Measurements from ENCODE around the gene PDZD4.
"Not testable (repeated sequence)": the region's sequence is repeated elsewhere in the genome, so short reads cannot be mapped to it uniquely, and the experiment has no call there.

PDZD4 gene

DNA sequence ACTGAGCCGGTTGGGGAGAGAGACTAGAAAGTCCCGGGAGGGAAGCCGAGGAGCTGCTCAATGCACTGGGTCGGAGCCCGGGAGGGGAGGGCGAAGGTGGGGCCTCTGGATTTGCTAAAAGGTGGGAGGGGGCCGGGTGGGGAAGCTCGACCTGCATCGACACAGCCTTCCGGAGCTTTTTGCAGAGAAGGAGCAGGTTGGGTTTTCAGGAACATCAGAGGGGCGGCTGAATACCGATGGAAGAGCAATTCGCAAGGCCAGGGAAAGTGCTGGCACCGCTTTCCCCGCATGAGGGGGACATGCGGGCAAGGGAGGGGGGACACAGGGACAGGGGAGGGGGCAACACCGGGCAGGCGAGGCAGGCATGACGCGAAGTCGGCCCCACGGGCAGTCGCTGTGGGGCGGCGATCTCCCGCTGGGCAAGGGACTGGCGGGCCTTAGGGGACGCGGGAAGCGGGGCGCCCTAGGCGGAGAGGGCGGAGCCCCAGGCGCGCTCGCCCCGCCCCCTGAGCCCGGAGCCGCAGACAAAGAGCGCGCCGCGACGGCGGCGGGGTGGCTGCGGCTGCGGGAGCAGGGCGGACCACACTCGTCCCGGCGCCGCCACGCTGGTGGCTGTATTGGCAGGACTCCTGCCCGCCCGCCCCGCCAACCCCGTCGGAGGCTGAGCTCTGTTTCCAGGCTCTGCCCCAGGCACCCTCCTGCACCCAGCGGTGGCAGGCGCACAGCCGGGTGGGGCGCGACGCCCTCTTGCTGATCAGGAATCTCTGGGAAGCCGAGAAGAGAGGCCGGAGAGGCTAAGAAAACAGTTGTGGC, 11.6 kb downstream of the PDZD4 start:
- DNase-seq (ENCODE audit: low read depth), result no peak

GRCh38 chrX:153818064-153818463, 12.3 kb downstream of the PDZD4 start:
- not testable (repeated sequence) for H3K4me3 ChIP-seq (ENCODE audit: low read length); DNase-seq (ENCODE audit: low read depth)

More for the DNA sequence above, 11.6 kb downstream of the PDZD4 start:
- TF ChIP-seq, protein P1, sequence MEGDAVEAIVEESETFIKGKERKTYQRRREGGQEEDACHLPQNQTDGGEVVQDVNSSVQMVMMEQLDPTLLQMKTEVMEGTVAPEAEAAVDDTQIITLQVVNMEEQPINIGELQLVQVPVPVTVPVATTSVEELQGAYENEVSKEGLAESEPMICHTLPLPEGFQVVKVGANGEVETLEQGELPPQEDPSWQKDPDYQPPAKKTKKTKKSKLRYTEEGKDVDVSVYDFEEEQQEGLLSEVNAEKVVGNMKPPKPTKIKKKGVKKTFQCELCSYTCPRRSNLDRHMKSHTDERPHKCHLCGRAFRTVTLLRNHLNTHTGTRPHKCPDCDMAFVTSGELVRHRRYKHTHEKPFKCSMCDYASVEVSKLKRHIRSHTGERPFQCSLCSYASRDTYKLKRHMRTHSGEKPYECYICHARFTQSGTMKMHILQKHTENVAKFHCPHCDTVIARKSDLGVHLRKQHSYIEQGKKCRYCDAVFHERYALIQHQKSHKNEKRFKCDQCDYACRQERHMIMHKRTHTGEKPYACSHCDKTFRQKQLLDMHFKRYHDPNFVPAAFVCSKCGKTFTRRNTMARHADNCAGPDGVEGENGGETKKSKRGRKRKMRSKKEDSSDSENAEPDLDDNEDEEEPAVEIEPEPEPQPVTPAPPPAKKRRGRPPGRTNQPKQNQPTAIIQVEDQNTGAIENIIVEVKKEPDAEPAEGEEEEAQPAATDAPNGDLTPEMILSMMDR (conservative IDR thresholded peaks at IDR 0.05; ENCODE audit: low read depth, low read length), result no peak
- peak overlapping the region; percentile 33 for H3K4me3 ChIP-seq (ENCODE audit: low read length)

GRCh38 chrX:153816831-153817690, 13.3 kb downstream of the PDZD4 start:
- no peak for DNase-seq (ENCODE audit: low read depth)
- TF ChIP-seq, protein P1 (conservative IDR thresholded peaks at IDR 0.05; ENCODE audit: low read depth, low read length), result no peak
- H3K4me3 ChIP-seq (ENCODE audit: low read length), result no peak overlapping the region

DNA sequence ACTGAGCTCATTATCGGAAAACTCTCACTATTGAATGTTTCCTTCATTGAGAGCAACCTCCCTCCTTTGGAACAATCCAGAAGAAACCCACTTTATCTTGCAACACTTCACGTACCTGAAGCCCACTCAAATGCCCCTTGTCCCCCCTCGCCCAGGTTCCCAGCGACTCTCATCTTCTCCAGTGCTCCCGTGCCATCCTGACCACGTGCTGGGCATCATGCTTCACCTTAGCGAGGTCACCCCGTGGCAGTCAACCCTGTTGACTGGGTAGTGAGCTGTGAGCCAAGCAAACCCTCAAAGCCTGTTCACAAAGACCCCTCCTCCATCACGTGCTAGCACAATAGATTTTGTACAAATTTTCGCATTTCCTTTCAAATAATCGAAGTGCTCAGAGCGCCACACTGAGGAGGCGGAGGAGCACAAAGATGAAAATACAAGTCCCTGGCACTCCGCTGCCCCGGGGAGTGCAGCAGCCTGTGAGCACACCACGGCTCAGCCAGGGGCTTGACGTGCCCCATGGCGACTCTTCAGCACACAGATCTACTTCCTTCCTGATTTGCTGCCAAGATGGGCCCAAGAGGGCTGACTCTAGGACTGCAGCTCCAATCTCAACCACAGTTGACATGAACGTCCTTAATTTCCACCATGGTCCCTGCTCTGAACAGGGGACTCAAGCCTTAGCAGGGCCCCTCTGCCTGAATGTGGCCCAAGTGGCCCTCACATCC, 15.6 kb downstream of the PDZD4 start:
- no peak overlapping the region for H3K4me3 ChIP-seq (ENCODE audit: low read length)
- TF ChIP-seq, protein P1 (conservative IDR thresholded peaks at IDR 0.05; ENCODE audit: low read depth, low read length), result no peak
- DNase-seq (ENCODE audit: low read depth), result no peak

GRCh38 chrX:153813161-153813560, 17.2 kb downstream of the PDZD4 start:
- TF ChIP-seq, protein P1 (conservative IDR thresholded peaks at IDR 0.05; ENCODE audit: low read depth, low read length), result no peak
- no peak for DNase-seq (ENCODE audit: low read depth)
- H3K4me3 ChIP-seq (ENCODE audit: low read length), result no peak overlapping the region

- no peak overlapping the region for H3K4me3 ChIP-seq (ENCODE audit: low read length)
- TF ChIP-seq, protein P1 (conservative IDR thresholded peaks at IDR 0.05; ENCODE audit: low read depth, low read length), result no peak
- no peak for DNase-seq (ENCODE audit: low read depth)
These were observed 18.1 kb downstream of the PDZD4 start for GRCh38 chrX:153812220-153812619.

- TF ChIP-seq, protein P1 (conservative IDR thresholded peaks at IDR 0.05; ENCODE audit: low read depth, low read length), result no peak
- no peak overlapping the region for H3K4me3 ChIP-seq (ENCODE audit: low read length)
- DNase-seq (ENCODE audit: low read depth), result no peak
These were observed 22.4 kb downstream of the PDZD4 start for GRCh38 chrX:153807976-153808375.
